ENCODE measurements around the gene ABCC6.
"Not testable (repeated sequence)": the region's sequence is repeated elsewhere in the genome, so short reads cannot be mapped to it uniquely, and the experiment has no call there.

GRCh38 chr16:16204552-16204951, 18.7 kb downstream of the ABCC6 start:
- TF ChIP-seq CTCF (IDR thresholded peaks at IDR 0.05; ENCODE audit: low read depth, low read length); POLR2A (IDR thresholded peaks at IDR 0.05; ENCODE audit: extremely low read depth, insufficient read length): not testable (repeated sequence)

All from NB4 (cell line).